ENCODE results near the gene SYNE3. TPM values are rescaled to one million over a fixed set of nuclear protein-coding genes. Genes with fewer than 3 reads are reported as not detected.
"Not testable (repeated sequence)": the region's sequence is repeated elsewhere in the genome, so short reads cannot be mapped to it uniquely, and the experiment has no call there.

The SYNE3 gene
- total RNA-seq, 1 experiment from 2014 or later, result 8.3 TPM

- DNase-seq (ENCODE audit: low read depth in 1 of 2, low spot score in 2 of 2), result no peak
- peaks cover 31% of the 10 kb centered on the region for H3K4me1 ChIP-seq (replicated peaks)
- H3K4me3 ChIP-seq, result no peak overlapping the region
- H3K9me3 ChIP-seq (replicated peaks), result no peaks in the 10 kb centered on the region
- no peaks in the 10 kb centered on the region for H3K27me3 ChIP-seq (replicated peaks)
- no peaks in the 10 kb centered on the region for H3K36me3 ChIP-seq
- no peak overlapping the region for H3K27ac ChIP-seq
These were observed 3.2 kb downstream of the SYNE3 start for GRCh38 chr14:95513291-95513690.

- Histone ChIP-seq H3K27ac (no peak overlapping the region), H3K4me3 (no peak overlapping the region), H3K36me3 (peaks cover 4% of the 10 kb centered on the region), H3K9me3 (replicated peaks) (no peaks in the 10 kb centered on the region), H3K4me1 (replicated peaks) (peaks cover 35% of the 10 kb centered on the region), H3K27me3 (replicated peaks) (no peaks in the 10 kb centered on the region)
- DNase-seq (ENCODE audit: low read depth in 1 of 2, low spot score in 2 of 2), result no peak
These were observed 4.8 kb downstream of the SYNE3 start for GRCh38 chr14:95511687-95512086.

DNA sequence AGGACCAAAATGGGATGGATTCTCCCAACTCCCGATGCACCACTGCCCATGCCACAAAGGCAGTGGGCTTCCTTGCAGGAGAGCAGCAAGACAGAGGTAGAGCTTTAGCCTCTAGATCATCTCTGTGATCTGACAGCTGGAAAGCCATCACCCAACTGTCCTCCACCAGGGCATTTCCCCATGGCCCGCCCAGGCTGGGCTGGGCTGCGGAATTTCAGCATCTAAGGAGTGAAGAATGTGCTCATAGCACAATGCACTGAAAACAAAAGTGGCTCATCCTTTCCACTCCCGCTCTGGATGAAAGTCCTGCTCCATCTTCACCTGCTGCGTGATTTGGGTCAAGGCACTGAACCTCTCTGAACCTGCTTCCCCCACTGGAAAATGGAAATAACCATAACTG, 5.6 kb downstream of the SYNE3 start:
- Histone ChIP-seq H3K9me3 (replicated peaks) (no peaks in the 10 kb centered on the region), H3K36me3 (peaks cover 13% of the 10 kb centered on the region), H3K4me3 (no peak overlapping the region), H3K27ac (no peak overlapping the region), H3K27me3 (replicated peaks) (no peaks in the 10 kb centered on the region), H3K4me1 (replicated peaks) (peaks cover 35% of the 10 kb centered on the region)
- DNase-seq (ENCODE audit: low read depth in 1 of 2, low spot score in 2 of 2), result no peak

- H3K4me1 ChIP-seq (replicated peaks), result peaks cover 30% of the 10 kb centered on the region
- DNase-seq (ENCODE audit: low read depth in 1 of 2, low spot score in 2 of 2); H3K27me3 ChIP-seq (replicated peaks); H3K4me3 ChIP-seq; H3K9me3 ChIP-seq (replicated peaks); H3K27ac ChIP-seq: not testable (repeated sequence)
- peaks cover 13% of the 10 kb centered on the region for H3K36me3 ChIP-seq
These were observed 6.1 kb downstream of the SYNE3 start for GRCh38 chr14:95510344-95510743.

DNA sequence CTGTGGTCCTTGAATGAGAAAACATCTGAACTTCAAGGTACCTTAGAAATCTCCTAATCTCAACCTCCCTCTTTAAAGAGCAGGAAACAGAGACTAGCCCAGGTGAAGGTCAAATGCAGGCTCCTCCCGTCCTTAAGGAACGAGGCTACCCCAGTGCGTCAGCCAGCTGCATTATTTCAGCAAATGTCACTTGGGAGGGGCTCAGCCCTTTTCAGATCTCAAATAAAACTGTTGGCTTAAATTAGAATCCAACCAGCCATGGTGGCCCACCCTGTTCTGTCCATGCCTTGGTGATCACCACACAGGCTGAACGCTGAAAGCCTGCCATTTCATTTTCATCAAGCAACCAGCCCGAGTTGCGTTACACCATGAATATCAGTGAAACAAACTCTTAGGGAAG, 7.0 kb downstream of the SYNE3 start:
- DNase-seq (ENCODE audit: low read depth in 1 of 2, low spot score in 2 of 2), result no peak
- no peak overlapping the region for H3K27ac ChIP-seq
- H3K36me3 ChIP-seq, result peaks cover 13% of the 10 kb centered on the region
- H3K9me3 ChIP-seq (replicated peaks), result no peaks in the 10 kb centered on the region
- H3K27me3 ChIP-seq (replicated peaks), result no peaks in the 10 kb centered on the region
- peaks cover 26% of the 10 kb centered on the region for H3K4me1 ChIP-seq (replicated peaks)
- no peak overlapping the region for H3K4me3 ChIP-seq

DNA sequence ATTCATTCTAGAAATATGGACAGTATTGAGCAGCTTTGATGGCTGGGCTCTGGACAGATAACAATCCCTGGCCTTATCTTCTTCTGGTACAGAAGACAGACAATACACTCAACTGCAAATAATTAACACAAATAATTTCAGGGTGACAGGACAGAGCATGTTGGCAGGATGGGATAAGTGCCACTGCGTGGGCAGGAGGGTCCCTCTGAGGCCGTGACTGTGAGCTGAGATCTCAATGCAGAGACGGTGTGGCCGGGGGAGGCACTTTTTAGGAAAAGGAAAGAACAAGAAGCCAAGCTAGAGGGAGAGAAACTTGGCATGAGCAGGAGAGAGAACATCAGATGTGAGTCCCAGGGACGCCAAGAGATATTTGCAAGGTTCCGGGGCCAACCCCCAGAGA, 8.1 kb downstream of the SYNE3 start:
- Histone ChIP-seq H3K4me3 (no peak overlapping the region), H3K9me3 (replicated peaks) (no peaks in the 10 kb centered on the region), H3K4me1 (replicated peaks) (peaks cover 31% of the 10 kb centered on the region), H3K36me3 (peaks cover 13% of the 10 kb centered on the region), H3K27me3 (replicated peaks) (no peaks in the 10 kb centered on the region), H3K27ac (no peak overlapping the region)
- no peak for DNase-seq (ENCODE audit: low read depth in 1 of 2, low spot score in 2 of 2)

- no peaks in the 10 kb centered on the region for H3K27me3 ChIP-seq (replicated peaks)
- H3K27ac ChIP-seq, result peak overlapping the region; percentile 41
- H3K9me3 ChIP-seq (replicated peaks), result no peaks in the 10 kb centered on the region
- H3K4me1 ChIP-seq (replicated peaks), result peaks cover 31% of the 10 kb centered on the region
- peak; percentile 84 to 90 for DNase-seq (ENCODE audit: low read depth in 1 of 2, low spot score in 2 of 2)
- no peak overlapping the region for H3K4me3 ChIP-seq
- peaks cover 13% of the 10 kb centered on the region for H3K36me3 ChIP-seq
These were observed 8.7 kb downstream of the SYNE3 start for GRCh38 chr14:95507701-95508103.

DNA sequence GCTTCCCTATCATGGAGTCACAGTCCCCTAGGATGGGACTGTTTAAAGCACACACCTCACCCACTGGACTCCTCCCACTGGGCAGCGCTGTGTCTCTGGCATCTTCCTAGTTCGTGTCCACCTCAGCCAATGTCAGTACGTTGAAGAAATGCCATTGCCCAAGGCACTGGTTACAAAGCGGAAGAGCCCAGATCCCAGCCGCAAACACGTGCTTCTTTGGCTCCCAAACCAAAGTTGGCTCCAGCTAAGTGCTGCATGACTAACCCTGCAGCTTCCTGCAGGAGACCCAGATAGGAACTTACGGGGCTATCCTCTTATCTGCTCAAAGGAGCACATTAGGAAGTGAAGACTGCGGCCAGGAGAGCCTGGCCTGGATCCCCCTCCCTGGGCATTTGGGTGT, 9.3 kb downstream of the SYNE3 start:
- peaks cover 13% of the 10 kb centered on the region for H3K36me3 ChIP-seq
- no peaks in the 10 kb centered on the region for H3K9me3 ChIP-seq (replicated peaks)
- DNase-seq (ENCODE audit: low read depth in 1 of 2, low spot score in 2 of 2), result peak; percentile 61 to 76
- no peak overlapping the region for H3K4me3 ChIP-seq
- peaks cover 31% of the 10 kb centered on the region for H3K4me1 ChIP-seq (replicated peaks)
- H3K27ac ChIP-seq, result peak overlapping the region; percentile 41
- no peaks in the 10 kb centered on the region for H3K27me3 ChIP-seq (replicated peaks)

GRCh38 chr14:95505030-95505589, 11.3 kb downstream of the SYNE3 start:
- peaks cover 15% of the 10 kb centered on the region for H3K36me3 ChIP-seq
- peaks cover 49% of the 10 kb centered on the region for H3K4me1 ChIP-seq (replicated peaks)
- no peaks in the 10 kb centered on the region; the same call in 1 of the 2 replicates for H3K9me3 ChIP-seq (replicated peaks)
- DNase-seq (ENCODE audit: low read depth in 1 of 2, low spot score in 2 of 2), result no peak
- H3K27me3 ChIP-seq (replicated peaks), result no peaks in the 10 kb centered on the region
- H3K27ac ChIP-seq, result no peak overlapping the region
- H3K4me3 ChIP-seq, result no peak overlapping the region

- no peaks in the 10 kb centered on the region for H3K27me3 ChIP-seq (replicated peaks)
- H3K4me1 ChIP-seq (replicated peaks), result peaks cover 50% of the 10 kb centered on the region
- H3K27ac ChIP-seq, result no peak overlapping the region
- H3K4me3 ChIP-seq, result no peak overlapping the region
- H3K9me3 ChIP-seq (replicated peaks), result no peaks in the 10 kb centered on the region; the same call in 1 of the 2 replicates
- no peak for DNase-seq (ENCODE audit: low read depth in 1 of 2, low spot score in 2 of 2)
- peaks cover 15% of the 10 kb centered on the region for H3K36me3 ChIP-seq
These were observed 12.1 kb downstream of the SYNE3 start for GRCh38 chr14:95504135-95505029.

GRCh38 chr14:95503365-95504134, 12.9 kb downstream of the SYNE3 start:
- H3K4me3 ChIP-seq, result no peak overlapping the region
- H3K27ac ChIP-seq, result no peak overlapping the region
- no peaks in the 10 kb centered on the region for H3K27me3 ChIP-seq (replicated peaks)
- no peaks in the 10 kb centered on the region; the same call in 1 of the 2 replicates for H3K9me3 ChIP-seq (replicated peaks)
- DNase-seq (ENCODE audit: low read depth in 1 of 2, low spot score in 2 of 2), result no peak
- peaks cover 15% of the 10 kb centered on the region for H3K36me3 ChIP-seq
- H3K4me1 ChIP-seq (replicated peaks), result peaks cover 50% of the 10 kb centered on the region

GRCh38 chr14:95502381-95502950, 14.0 kb downstream of the SYNE3 start:
- H3K27ac ChIP-seq, result no peak overlapping the region
- H3K4me3 ChIP-seq, result no peak overlapping the region
- H3K27me3 ChIP-seq (replicated peaks), result no peaks in the 10 kb centered on the region
- H3K36me3 ChIP-seq, result peaks cover 15% of the 10 kb centered on the region
- no peak for DNase-seq (ENCODE audit: low read depth in 1 of 2, low spot score in 2 of 2)
- H3K4me1 ChIP-seq (replicated peaks), result peaks cover 40% of the 10 kb centered on the region
- no peaks in the 10 kb centered on the region; the same call in 1 of the 2 replicates for H3K9me3 ChIP-seq (replicated peaks)

DNA sequence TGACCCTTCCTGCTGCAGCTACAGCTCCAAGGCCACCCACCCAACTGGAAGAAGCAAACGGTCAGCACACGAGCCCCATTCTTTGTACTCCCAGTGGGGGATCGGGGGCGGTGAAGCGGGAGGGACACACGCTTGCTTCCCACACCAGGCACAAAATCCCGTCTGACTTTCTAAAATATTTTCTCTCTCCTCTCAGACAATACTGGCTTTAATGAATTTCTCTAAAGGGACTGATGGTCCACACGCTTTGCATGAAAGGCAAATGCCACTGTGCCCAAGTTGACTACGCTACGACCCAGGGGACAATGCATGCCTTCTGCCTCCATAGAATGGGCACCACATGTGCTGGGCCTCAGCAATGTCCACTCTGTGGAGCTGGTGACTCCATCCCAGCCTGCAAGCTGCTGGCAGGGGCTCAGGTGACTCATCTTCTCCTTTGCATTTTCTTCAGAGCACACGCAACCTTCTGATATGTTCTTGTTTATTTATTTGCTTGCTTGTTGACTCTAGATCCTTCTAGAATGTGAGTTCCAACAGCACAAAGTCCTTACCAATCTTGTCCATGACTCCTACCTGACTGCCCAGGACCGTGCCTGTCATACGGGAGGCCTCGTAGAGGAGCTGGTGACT, 15.6 kb downstream of the SYNE3 start:
- DNase-seq (ENCODE audit: low read depth in 1 of 2, low spot score in 2 of 2), result peak; percentile 67 to 78
- no peaks in the 10 kb centered on the region for H3K27me3 ChIP-seq (replicated peaks)
- no peaks in the 10 kb centered on the region; the same call in 1 of the 2 replicates for H3K9me3 ChIP-seq (replicated peaks)
- peaks cover 3% of the 10 kb centered on the region; the same call in 1 of the 2 replicates for H3K36me3 ChIP-seq
- peaks cover 40% of the 10 kb centered on the region for H3K4me1 ChIP-seq (replicated peaks)
- no peak overlapping the region for H3K4me3 ChIP-seq
- peak overlapping the region; percentile 66 for H3K27ac ChIP-seq

Data from SJSA1 (cell line).